ENCODE data around the gene SEC11C. TPM values are rescaled to one million over a fixed set of nuclear protein-coding genes. Genes with fewer than 3 reads are reported as not detected.

The SEC11C gene
- total RNA-seq, 1 experiment from 2014 or later = 21.7 TPM

GRCh38 chr18:59156316-59156715, 16.6 kb downstream of the SEC11C start:
- DNase-seq (ENCODE audit: low read depth in 1 of 2, low spot score in 2 of 2) = no peak
- Histone ChIP-seq H3K4me3 (no peak overlapping the region), H3K27me3 (replicated peaks) (no peaks in the 10 kb centered on the region), H3K9me3 (replicated peaks) (no peaks in the 10 kb centered on the region), H3K36me3 (no peaks in the 10 kb centered on the region), H3K27ac (no peak overlapping the region), H3K4me1 (replicated peaks) (peaks cover 13% of the 10 kb centered on the region)

GRCh38 chr18:59159265-59159664, 19.6 kb downstream of the SEC11C start:
- Histone ChIP-seq H3K27me3 (replicated peaks) (peaks cover 1% of the 10 kb centered on the region; the same call in 1 of the 2 replicates), H3K27ac (no peak overlapping the region), H3K4me1 (replicated peaks) (peaks cover 13% of the 10 kb centered on the region), H3K36me3 (no peaks in the 10 kb centered on the region), H3K9me3 (replicated peaks) (no peaks in the 10 kb centered on the region), H3K4me3 (no peak overlapping the region)
- no peak for DNase-seq (ENCODE audit: low read depth in 1 of 2, low spot score in 2 of 2)

- no peak overlapping the region for H3K27ac ChIP-seq
- no peaks in the 10 kb centered on the region for H3K36me3 ChIP-seq
- peaks cover 6% of the 10 kb centered on the region for H3K4me1 ChIP-seq (replicated peaks)
- H3K4me3 ChIP-seq = no peak overlapping the region
- H3K9me3 ChIP-seq (replicated peaks) = no peaks in the 10 kb centered on the region
- peaks cover 3% of the 10 kb centered on the region; the same call in 1 of the 2 replicates for H3K27me3 ChIP-seq (replicated peaks)
- DNase-seq (ENCODE audit: low read depth in 1 of 2, low spot score in 2 of 2) = no peak
Observed at GRCh38 chr18:59159986-59160385, 20.3 kb downstream of the SEC11C start.

- Histone ChIP-seq H3K36me3 (no peaks in the 10 kb centered on the region), H3K4me1 (replicated peaks) (no peaks in the 10 kb centered on the region), H3K27ac (no peak overlapping the region), H3K4me3 (no peak overlapping the region), H3K27me3 (replicated peaks) (peaks cover 2% of the 10 kb centered on the region; the same call in 1 of the 2 replicates), H3K9me3 (replicated peaks) (peaks cover 14% of the 10 kb centered on the region)
- no peak for DNase-seq (ENCODE audit: low read depth in 1 of 2, low spot score in 2 of 2)
Observed at GRCh38 chr18:59172664-59173249, 33.1 kb downstream of the SEC11C start.

- Histone ChIP-seq H3K9me3 (replicated peaks) (peaks cover 5% of the 10 kb centered on the region), H3K4me3 (no peak overlapping the region), H3K4me1 (replicated peaks) (no peaks in the 10 kb centered on the region), H3K27me3 (replicated peaks) (no peaks in the 10 kb centered on the region), H3K27ac (no peak overlapping the region), H3K36me3 (no peaks in the 10 kb centered on the region)
- DNase-seq (ENCODE audit: low read depth in 1 of 2, low spot score in 2 of 2) = no peak
Observed at GRCh38 chr18:59177485-59177884, 37.8 kb downstream of the SEC11C start.

- Histone ChIP-seq H3K4me1 (replicated peaks) (no peaks in the 10 kb centered on the region), H3K4me3 (no peak overlapping the region), H3K27me3 (replicated peaks) (no peaks in the 10 kb centered on the region; the same call in 1 of the 2 replicates), H3K9me3 (replicated peaks) (no peaks in the 10 kb centered on the region), H3K27ac (no peak overlapping the region), H3K36me3 (no peaks in the 10 kb centered on the region)
- DNase-seq (ENCODE audit: low read depth in 1 of 2, low spot score in 2 of 2) = no peak
Observed at GRCh38 chr18:59180150-59180845, 40.6 kb downstream of the SEC11C start.

GRCh38 chr18:59182673-59183072, 43.0 kb downstream of the SEC11C start:
- H3K27me3 ChIP-seq (replicated peaks) = peaks cover 3% of the 10 kb centered on the region
- H3K36me3 ChIP-seq = no peaks in the 10 kb centered on the region
- no peaks in the 10 kb centered on the region for H3K4me1 ChIP-seq (replicated peaks)
- no peak overlapping the region for H3K4me3 ChIP-seq
- no peak for DNase-seq (ENCODE audit: low read depth in 1 of 2, low spot score in 2 of 2)
- no peak overlapping the region for H3K27ac ChIP-seq
- H3K9me3 ChIP-seq (replicated peaks) = no peaks in the 10 kb centered on the region

GRCh38 chr18:59189008-59189407, 49.3 kb downstream of the SEC11C start:
- no peak for DNase-seq (ENCODE audit: low read depth in 1 of 2, low spot score in 2 of 2)
- H3K27ac ChIP-seq = no peak overlapping the region
- H3K27me3 ChIP-seq (replicated peaks) = peaks cover 16% of the 10 kb centered on the region
- no peaks in the 10 kb centered on the region for H3K4me1 ChIP-seq (replicated peaks)
- no peaks in the 10 kb centered on the region for H3K36me3 ChIP-seq
- no peaks in the 10 kb centered on the region for H3K9me3 ChIP-seq (replicated peaks)
- H3K4me3 ChIP-seq = no peak overlapping the region

GRCh38 chr18:59189746-59190145, 50.1 kb downstream of the SEC11C start:
- Histone ChIP-seq H3K27ac (no peak overlapping the region), H3K4me3 (no peak overlapping the region), H3K36me3 (no peaks in the 10 kb centered on the region), H3K9me3 (replicated peaks) (no peaks in the 10 kb centered on the region), H3K27me3 (replicated peaks) (peaks cover 16% of the 10 kb centered on the region), H3K4me1 (replicated peaks) (no peaks in the 10 kb centered on the region)
- DNase-seq (ENCODE audit: low read depth in 1 of 2, low spot score in 2 of 2) = no peak

GRCh38 chr18:59196161-59196725, 56.6 kb downstream of the SEC11C start:
- Histone ChIP-seq H3K4me1 (replicated peaks) (no peaks in the 10 kb centered on the region), H3K9me3 (replicated peaks) (no peaks in the 10 kb centered on the region), H3K36me3 (no peaks in the 10 kb centered on the region), H3K4me3 (no peak overlapping the region), H3K27me3 (replicated peaks) (peaks cover 13% of the 10 kb centered on the region), H3K27ac (no peak overlapping the region)
- DNase-seq (ENCODE audit: low read depth in 1 of 2, low spot score in 2 of 2) = no peak

- Histone ChIP-seq H3K27me3 (replicated peaks) (peaks cover 21% of the 10 kb centered on the region), H3K9me3 (replicated peaks) (no peaks in the 10 kb centered on the region), H3K36me3 (no peaks in the 10 kb centered on the region), H3K4me1 (replicated peaks) (no peaks in the 10 kb centered on the region), H3K4me3 (no peak overlapping the region), H3K27ac (no peak overlapping the region)
- DNase-seq (ENCODE audit: low read depth in 1 of 2, low spot score in 2 of 2) = no peak
Observed at GRCh38 chr18:59197636-59198035, 58.0 kb downstream of the SEC11C start.

GRCh38 chr18:59198215-59198614, 58.5 kb downstream of the SEC11C start:
- Histone ChIP-seq H3K4me1 (replicated peaks) (no peaks in the 10 kb centered on the region), H3K4me3 (no peak overlapping the region), H3K36me3 (no peaks in the 10 kb centered on the region), H3K27ac (no peak overlapping the region), H3K9me3 (replicated peaks) (no peaks in the 10 kb centered on the region), H3K27me3 (replicated peaks) (peaks cover 20% of the 10 kb centered on the region)
- DNase-seq (ENCODE audit: low read depth in 1 of 2, low spot score in 2 of 2) = no peak

- Histone ChIP-seq H3K4me3 (no peak overlapping the region), H3K27ac (no peak overlapping the region), H3K4me1 (replicated peaks) (no peaks in the 10 kb centered on the region), H3K9me3 (replicated peaks) (no peaks in the 10 kb centered on the region), H3K36me3 (no peaks in the 10 kb centered on the region), H3K27me3 (replicated peaks) (peaks cover 37% of the 10 kb centered on the region)
- DNase-seq (ENCODE audit: low read depth in 1 of 2, low spot score in 2 of 2) = no peak
Observed at GRCh38 chr18:59200787-59201186, 61.1 kb downstream of the SEC11C start.

- DNase-seq (ENCODE audit: low read depth in 1 of 2, low spot score in 2 of 2) = no peak
- Histone ChIP-seq H3K27ac (no peak overlapping the region), H3K4me3 (no peak overlapping the region), H3K9me3 (replicated peaks) (no peaks in the 10 kb centered on the region), H3K36me3 (no peaks in the 10 kb centered on the region), H3K27me3 (replicated peaks) (peaks cover 38% of the 10 kb centered on the region), H3K4me1 (replicated peaks) (no peaks in the 10 kb centered on the region)
Observed at GRCh38 chr18:59202258-59202820, 62.7 kb downstream of the SEC11C start.
